SIG-M5 treated with dmso at 0.1 percent for 504 hours (cell line): ENCODE measurements around the gene FIP1L1.

Experiments used
- DNase-seq: peaks from one replicate; lab custom pipeline; 2025; ENCODE audit not compliant: unreplicated experiment; lab: John Stamatoyannopoulos, UW

The FIP1L1 gene

DNA sequence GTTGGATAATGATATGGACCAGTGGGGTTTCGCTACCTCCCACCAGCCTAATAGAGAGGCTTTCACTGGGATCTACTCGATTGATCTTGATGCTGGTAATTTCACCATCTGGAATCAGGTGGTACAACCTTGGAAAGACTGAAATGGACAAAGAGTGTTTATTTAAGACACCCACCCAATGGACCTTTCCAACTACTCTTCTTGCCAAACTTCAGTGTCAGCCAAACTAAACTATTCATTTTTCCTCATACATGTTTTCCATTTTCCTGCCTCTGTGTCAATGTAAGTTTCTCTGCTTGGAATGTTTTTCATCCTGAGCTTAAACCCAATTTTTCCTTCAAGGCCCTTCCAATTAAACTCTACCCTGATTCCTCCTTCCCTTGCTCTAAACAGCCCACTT, 121.3 kb downstream of the FIP1L1 start:
- no peak for DNase-seq

DNA sequence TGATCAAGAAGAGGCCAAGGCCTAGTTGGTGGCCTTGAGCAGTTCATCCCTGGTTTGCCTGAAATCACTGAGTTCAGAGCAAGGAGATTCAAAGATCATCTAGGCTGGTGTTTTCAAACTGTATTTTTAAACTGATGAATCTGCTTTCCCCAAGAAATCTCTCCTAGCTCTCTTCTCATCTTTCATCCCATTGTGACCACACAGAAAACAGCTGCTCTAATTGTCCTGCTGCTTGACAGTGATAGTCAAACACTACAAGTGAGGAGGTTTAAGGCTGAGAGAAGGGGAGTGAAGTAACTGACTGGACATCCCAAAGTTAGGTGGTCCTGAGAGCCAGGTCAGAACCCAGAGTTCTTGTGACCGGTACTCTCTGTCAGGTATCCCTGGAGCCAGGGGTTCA, 122.3 kb downstream of the FIP1L1 start:
- no peak for DNase-seq

DNA sequence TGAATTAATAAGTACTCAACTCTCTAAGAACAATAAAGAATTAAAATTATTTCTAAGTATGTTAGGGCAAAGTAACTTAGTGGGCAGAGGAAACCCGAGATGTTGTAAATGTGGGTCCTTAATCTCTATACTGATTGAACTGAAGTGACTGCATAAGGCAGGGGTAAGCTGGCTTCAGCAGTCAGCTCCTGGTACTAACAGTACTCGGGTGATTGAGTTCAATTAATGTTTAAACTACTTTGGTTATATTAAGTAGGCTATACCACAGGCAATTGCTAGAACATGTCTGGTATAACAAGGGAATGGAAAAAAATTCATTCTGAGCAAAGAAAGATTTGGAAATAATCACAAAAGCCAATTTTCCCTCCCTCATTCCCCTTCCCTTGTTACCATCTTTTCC, 123.1 kb downstream of the FIP1L1 start:
- no peak for DNase-seq

DNA sequence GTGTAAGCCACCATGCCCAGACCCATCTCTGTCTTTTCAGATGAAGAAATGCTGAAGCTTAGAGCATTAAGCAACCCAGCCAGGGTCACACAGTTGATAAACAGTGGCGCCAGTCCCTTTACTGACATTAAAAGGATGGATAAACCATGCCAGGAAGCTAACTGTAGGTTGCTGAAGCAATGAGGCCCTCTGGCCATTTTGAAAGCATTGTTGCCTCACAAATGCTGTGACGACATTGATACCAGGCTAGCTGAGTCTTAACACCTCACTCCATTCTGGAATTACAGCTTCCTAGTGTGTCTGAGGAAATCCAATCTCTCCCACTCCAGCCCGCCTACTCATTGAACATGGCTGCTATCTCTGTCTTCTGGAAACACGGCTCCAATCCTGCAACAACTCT, 124.1 kb downstream of the FIP1L1 start:
- DNase-seq = no peak

DNA sequence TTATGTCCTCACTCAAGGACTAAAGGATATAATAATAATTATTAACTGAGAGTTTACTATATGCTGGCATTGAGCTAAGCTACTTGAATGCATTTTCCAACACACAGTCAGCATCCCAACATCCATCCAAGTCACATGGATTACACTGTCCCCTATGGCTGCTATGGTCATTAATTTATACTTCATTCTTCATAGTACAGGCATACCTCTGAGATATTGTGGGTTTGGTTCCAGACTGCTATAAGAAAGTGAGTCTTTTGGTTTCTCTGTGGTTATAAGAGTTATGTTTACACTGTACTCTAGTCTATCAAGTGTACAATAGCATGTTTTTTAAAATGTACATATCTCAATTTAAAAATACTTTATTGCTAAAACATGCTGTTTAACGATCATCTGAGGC, 124.7 kb downstream of the FIP1L1 start:
- DNase-seq = no peak

DNA sequence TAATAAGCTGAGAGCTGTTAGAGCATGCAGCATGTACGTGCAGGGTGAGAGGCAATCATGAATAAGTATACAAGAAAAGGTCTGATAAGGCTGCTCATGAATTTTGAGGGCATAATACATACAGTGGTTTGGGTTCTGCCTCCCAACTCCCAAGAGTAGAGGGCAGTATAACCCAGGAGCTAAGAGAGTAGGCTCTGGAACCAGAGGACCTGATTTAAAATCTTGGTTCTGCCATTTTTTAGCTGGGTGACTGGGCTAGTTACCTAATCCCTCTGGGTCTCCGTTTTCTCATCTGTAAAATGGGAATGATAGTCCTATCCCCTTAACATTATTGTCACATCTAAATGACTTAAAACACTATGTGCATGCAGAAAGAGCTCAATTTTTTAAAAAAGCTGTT, 128.5 kb downstream of the FIP1L1 start:
- no peak for DNase-seq

DNA sequence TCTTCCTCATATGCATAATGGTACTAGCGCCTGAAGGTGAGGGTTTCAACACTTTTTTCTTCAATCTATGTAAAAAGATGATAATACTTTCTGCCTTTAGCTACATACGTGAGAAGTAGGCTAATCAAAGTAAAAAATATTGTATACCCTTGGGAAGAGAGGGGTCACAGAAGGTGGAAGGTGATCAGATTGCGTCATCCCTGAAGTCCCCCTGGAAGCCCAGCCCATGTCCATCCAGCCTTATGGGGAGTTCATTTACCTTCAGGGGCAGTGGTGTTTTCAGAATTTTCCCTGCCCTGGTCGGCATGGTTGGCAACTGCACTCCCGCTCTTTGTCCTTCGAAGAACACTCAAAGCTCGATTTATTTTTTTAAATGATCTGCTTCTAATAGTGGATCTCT, 129.6 kb downstream of the FIP1L1 start:
- no peak for DNase-seq

DNA sequence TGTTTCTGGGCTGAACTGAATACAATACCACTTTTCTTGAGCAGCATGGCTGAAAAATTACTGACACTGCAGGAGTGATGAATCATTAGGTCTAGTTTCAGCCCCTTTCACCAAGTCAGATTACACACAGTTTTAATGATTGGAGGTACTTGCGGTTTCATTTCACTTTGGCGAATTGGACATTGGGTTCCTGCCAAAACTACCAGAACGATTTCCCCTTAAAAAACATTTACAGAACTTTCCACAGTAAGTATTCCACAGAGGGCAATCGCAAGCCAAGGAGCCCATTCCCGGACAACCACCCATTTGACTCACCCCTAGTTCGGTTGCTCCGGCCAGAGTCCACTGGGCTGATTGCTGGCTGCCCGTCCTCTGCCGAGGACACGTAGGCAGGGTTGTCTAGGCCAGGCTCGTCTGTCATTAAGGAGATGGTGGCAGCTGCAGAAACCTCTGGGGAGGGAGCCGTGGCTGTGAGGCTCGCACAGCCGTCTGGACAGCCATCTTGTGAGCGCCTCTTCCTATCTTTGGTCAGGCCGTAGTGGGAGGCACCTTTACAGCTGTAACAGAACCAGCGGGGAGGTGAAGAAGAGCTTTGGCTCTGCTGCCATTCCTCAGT, 130.3 kb downstream of the FIP1L1 start:
- DNase-seq = no peak

DNA sequence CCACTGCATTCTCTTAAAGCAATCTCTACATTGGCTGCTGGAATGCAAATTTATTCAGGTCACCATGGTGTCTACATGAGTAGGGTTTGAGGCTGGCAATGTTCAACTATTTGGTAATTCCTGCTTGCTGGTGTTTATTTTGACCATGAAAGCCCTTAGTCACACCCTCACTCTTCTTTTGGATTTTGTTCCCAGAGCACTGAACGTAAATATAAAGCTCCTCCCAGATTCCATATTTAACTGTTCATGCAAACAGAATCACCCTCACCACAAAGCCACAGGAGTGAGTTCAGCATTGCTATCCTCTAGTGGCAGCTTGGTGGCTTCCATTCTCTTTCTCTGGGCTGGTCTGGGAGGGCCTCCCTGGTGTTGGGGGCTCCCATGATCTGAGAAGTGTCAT, 131.0 kb downstream of the FIP1L1 start:
- peak; percentile 8 for DNase-seq

DNA sequence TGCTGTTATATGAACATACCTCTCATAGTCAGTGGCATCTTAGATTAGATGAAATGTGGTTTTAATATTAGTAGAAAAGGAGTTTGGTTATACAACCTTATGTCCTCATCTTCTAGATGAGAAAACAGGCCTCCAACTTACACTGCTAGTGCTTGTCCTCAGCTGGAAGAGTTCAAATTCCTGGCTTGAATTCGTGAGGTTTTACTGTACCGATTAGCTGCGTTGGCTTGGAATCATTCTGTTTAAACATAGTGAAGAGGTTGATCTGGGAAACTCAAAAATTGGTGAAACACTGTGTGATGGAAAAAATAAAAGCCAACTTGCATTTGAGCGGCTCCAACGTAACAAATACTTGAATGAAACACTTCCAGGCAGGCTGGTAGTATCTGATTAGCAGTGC, 132.9 kb downstream of the FIP1L1 start:
- no peak for DNase-seq
